Body of pancreas (tissue), 4 donors: ENCODE data around the gene SAMD10.

ENCODE experiments used
- POLR2A ChIP-seq, 3 donors: fragments of 450-650 bp; IDR thresholded peaks; one replicate each; pipeline ENCODE4 v1.6.1; 2016; ENCODE audit warnings: antibody characterized with exemption in 3 of 3, mild to moderate bottlenecking in 2 of 3
- TF ChIP-seq, protein P1 (sequence below), 7 experiments: fragments of 450-650 bp in 4 of 7; fragments of 200-600 bp in 3 of 7; sonication (generic) in 3 of 7; IDR thresholded peaks; one replicate each; pipeline ENCODE4 v1.5.1; 2016 to 2019; ENCODE audit warnings: antibody characterized with exemption in 7 of 7

DNA sequence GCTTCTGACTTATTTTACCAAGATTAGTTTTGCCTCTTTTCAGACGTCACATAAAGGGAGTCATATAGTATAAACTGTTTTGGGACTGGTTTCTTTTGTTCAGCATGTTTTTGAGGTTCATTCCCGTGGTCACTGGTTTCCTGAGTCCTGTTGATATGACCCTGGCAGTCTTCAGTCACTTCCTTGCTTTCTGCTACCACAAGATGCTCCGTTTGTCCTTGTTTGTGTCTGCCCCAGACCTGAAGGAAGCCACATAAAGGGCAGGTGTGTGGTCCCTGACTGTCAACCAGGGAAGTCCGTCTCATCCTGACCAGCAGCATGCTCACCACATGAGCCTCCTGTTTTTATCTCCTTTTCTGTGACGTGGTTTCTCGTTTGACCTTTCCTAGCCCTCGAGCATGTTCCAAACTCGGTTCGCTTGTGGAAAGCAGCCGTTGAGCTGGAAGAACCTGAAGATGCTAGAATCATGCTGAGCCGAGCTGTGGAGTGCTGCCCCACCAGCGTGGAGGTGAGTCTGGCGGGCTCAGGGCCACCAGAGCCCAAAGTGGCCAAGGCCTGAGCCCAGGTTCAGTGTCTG, 30.5 kb upstream of the SAMD10 start:
- TF ChIP-seq, protein P1, sequence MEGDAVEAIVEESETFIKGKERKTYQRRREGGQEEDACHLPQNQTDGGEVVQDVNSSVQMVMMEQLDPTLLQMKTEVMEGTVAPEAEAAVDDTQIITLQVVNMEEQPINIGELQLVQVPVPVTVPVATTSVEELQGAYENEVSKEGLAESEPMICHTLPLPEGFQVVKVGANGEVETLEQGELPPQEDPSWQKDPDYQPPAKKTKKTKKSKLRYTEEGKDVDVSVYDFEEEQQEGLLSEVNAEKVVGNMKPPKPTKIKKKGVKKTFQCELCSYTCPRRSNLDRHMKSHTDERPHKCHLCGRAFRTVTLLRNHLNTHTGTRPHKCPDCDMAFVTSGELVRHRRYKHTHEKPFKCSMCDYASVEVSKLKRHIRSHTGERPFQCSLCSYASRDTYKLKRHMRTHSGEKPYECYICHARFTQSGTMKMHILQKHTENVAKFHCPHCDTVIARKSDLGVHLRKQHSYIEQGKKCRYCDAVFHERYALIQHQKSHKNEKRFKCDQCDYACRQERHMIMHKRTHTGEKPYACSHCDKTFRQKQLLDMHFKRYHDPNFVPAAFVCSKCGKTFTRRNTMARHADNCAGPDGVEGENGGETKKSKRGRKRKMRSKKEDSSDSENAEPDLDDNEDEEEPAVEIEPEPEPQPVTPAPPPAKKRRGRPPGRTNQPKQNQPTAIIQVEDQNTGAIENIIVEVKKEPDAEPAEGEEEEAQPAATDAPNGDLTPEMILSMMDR (IDR thresholded peaks at IDR 0.05): no peak
- no peak for TF ChIP-seq POLR2A (IDR thresholded peaks at IDR 0.05)
